IPS DF 6.9 (cell line): ENCODE results near the gene RIC1.
"Not testable (repeated sequence)": the region's sequence is repeated elsewhere in the genome, so short reads cannot be mapped to it uniquely, and the experiment has no call there.

Source experiments
- DNase-seq: peaks from one replicate; pipeline ENCODE4 v3.0.0-alpha.2; 2013; ENCODE audit warnings: low read depth, low spot score
- H3K27ac ChIP-seq: one replicate; pipeline ENCODE4 v1.5.1; 2013; ENCODE audit warnings: low read length, control low read depth
- H3K27me3 ChIP-seq: 2 replicates; pipeline ENCODE4 v1.6.1; 2013; ENCODE audit warnings: mild to moderate bottlenecking, low read length; ENCODE audit not compliant: control insufficient read depth, insufficient read depth
- H3K36me3 ChIP-seq: 2 replicates; pipeline ENCODE4 v1.6.1; 2013; ENCODE audit warnings: low read length; ENCODE audit not compliant: control insufficient read depth, insufficient read depth
- H3K4me1 ChIP-seq: 2 replicates; pipeline ENCODE4 v1.6.1; 2013; ENCODE audit warnings: low read length; ENCODE audit not compliant: control insufficient read depth, insufficient read depth
- H3K4me3 ChIP-seq: 2 replicates; pipeline ENCODE4 v1.5.1; 2013; ENCODE audit warnings: mild to moderate bottlenecking, low read length
- H3K9me3 ChIP-seq: 2 replicates; pipeline ENCODE4 v1.6.1; 2013; ENCODE audit warnings: low read length, inconsistent platforms; ENCODE audit not compliant: control insufficient read depth, insufficient read depth
- WGBS: extraction: QIAGEN DNeasy Blood & Tissue Kit; methylation state at CpG from one replicate; pipeline ENCODE4 v1.1.7; 2013; ENCODE audit warnings: mixed read lengths, missing lambda C conversion rate; ENCODE audit not compliant: insufficient read length, insufficient coverage; 5-methylcytosine and 5-hydroxymethylcytosine counted together

Gene RIC1

DNA sequence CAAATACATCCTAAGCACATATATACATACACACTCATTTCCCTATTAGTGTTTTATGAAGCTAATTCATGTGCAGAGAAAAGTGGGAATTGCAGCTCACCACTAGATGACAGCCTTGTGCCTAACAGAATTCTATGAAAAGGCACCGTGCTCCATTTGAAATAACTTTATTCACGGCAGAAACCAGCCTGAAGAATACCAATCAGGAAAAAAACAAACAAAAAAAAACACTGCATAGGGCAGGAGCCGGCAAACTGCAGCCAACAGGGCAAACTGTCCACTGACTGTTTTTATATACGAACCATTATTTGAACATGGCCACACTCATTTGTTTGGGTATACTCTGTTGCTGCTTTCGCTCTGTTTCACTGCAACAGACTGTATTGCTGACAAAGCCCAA, 170.4 kb downstream of the RIC1 start:
- Histone ChIP-seq H3K4me3 (no peak overlapping the region), H3K27me3 (no peaks in the 10 kb centered on the region), H3K9me3 (no peaks in the 10 kb centered on the region), H3K27ac (no peak overlapping the region), H3K4me1 (no peaks in the 10 kb centered on the region), H3K36me3 (no peaks in the 10 kb centered on the region)
- DNase-seq = no peak
- WGBS = no CpG with 5 or more reads among the region's 5 CpGs

DNA sequence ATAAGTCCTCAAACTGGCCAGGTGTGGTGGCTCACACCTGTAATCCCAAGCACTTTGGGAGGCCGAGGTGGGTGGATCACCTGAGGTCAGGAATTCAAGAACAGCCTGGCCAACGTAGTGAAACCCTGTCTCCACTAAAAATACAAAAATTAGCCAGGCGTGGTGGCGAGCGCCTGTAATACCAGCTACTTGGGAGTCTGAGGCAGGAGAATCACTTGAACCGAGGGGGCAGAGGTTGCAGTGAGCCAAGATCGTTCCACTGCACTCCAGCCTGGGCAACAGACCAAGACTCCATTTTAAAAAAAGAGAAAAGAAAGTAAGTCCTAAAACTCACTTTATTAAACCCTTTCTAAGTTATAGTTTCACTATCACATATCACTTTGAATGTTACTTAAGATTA, 171.5 kb downstream of the RIC1 start:
- DNase-seq, H3K4me1 ChIP-seq, H3K4me3 ChIP-seq, H3K27ac ChIP-seq, H3K9me3 ChIP-seq, H3K27me3 ChIP-seq, H3K36me3 ChIP-seq: not testable (repeated sequence)
- no CpG with 5 or more reads among the region's 7 CpGs for WGBS

DNA sequence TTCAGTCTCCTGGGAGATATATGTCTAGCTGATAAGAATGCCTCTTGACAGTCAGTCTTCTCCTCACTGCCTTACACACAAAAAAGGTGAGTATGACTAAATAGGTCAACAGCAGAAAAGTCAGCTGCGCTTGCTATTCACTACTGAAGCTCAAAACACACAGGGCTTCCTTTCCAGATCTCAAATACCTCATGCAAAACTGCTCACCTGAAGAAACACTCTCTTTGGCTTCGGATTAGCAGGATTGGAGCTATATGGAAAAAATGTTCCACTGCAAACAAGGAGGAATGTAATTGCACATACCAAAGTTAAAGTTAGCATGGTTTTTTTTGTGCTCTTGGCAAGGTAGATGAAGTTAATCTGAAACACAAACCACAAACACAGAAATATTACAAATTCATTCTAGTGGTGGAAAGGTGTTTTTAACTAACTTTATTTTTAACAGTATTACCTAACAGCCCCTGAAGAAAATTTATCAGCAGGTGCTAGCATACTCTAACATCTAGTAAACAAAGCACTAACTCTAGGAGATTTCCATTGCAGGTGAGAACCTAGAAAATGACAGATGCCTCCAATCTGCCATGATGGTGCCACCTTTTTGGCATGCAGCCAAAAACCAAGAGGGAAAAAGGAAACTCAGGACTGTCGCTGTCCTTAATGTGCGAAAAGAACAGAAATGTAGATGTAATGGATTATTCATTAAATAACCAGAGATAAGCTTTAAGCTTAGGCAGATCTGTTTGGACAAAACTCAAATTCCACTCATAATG, 172.2 kb downstream of the RIC1 start:
- WGBS = no CpG with 5 or more reads among the region's 4 CpGs
- no peak overlapping the region for H3K27ac ChIP-seq
- DNase-seq = no peak

DNA sequence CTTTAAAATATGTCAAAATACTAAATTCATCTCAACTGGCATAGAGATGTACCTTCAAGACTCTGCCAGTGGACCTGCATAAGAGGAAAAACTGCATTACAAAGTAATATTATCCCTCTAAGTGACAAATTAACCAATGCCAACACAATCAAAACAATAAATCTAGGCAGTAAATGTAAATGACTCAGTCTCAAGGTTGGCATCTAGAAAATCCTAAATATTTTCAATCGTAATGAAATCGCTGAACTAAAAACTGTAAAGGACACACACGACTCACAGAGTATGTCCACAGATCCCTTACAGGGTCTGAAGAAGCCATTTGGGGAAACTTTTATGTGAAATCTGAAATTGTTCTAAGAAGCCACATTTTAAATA, 172.8 kb downstream of the RIC1 start:
- Histone ChIP-seq H3K36me3 (no peaks in the 10 kb centered on the region), H3K27me3 (no peaks in the 10 kb centered on the region), H3K4me1 (no peaks in the 10 kb centered on the region), H3K27ac (no peak overlapping the region), H3K9me3 (no peaks in the 10 kb centered on the region), H3K4me3 (no peak overlapping the region)
- no CpG with 5 or more reads among the region's 3 CpGs for WGBS
- no peak for DNase-seq

More for the DNA sequence above, 172.2 kb downstream of the RIC1 start:
- no peaks in the 10 kb centered on the region for H3K4me1 ChIP-seq
- no peak overlapping the region for H3K4me3 ChIP-seq
- H3K36me3 ChIP-seq = no peaks in the 10 kb centered on the region
- no peaks in the 10 kb centered on the region for H3K27me3 ChIP-seq
- H3K9me3 ChIP-seq = no peaks in the 10 kb centered on the region

DNA sequence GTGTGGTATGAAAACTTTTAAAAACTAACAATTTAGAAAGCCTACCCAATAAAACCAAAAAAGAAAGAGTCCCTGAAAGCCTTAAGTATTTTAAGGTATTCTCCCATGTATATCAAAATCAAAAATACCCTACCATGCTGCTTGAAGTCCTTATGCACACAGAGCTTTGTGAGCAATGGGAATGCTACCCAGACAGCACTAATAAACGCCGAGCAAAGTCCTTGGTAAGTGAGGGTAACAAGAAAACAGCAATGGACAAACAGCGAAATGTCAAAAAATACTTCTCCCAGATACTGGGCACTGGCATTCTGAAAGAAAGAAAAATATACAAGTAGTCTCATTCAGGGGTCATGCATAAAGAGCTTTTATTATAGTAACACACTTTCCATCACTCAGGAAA, 176.6 kb downstream of the RIC1 start:
- H3K36me3 ChIP-seq = no peaks in the 10 kb centered on the region; the same call in 1 of the 2 replicates
- no CpG with 5 or more reads among the region's 3 CpGs for WGBS
- DNase-seq = no peak

DNA sequence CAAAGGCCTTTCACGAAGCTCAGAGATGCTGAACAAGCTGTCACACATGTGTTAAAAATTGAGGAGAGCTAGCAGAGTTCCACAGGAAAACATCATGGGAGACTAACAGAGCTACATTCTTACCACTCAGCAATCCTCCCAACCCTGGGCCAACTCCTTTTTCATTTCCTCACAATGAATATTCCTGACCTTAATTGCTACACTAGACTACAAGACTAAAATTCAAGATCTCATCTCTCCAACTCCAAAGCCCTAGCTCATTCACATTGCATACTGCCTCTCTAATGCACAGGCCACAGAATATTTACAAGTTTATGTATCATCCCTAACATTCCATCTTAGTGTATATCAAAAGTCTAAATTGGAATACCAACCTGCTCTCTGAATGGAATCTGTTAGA, 182.8 kb downstream of the RIC1 start:
- no peaks in the 10 kb centered on the region for H3K4me1 ChIP-seq
- H3K27ac ChIP-seq = no peak overlapping the region
- H3K4me3 ChIP-seq = no peak overlapping the region
- no peak for DNase-seq
- no peaks in the 10 kb centered on the region for H3K27me3 ChIP-seq
- no peaks in the 10 kb centered on the region for H3K9me3 ChIP-seq
- no peaks in the 10 kb centered on the region; the same call in 1 of the 2 replicates for H3K36me3 ChIP-seq
- no CpG with 5 or more reads among the region's 1 CpG for WGBS

More for the DNA sequence above, 176.6 kb downstream of the RIC1 start:
- Histone ChIP-seq H3K27ac (no peak overlapping the region), H3K4me3 (no peak overlapping the region), H3K27me3 (no peaks in the 10 kb centered on the region), H3K4me1 (no peaks in the 10 kb centered on the region), H3K9me3 (no peaks in the 10 kb centered on the region)

DNA sequence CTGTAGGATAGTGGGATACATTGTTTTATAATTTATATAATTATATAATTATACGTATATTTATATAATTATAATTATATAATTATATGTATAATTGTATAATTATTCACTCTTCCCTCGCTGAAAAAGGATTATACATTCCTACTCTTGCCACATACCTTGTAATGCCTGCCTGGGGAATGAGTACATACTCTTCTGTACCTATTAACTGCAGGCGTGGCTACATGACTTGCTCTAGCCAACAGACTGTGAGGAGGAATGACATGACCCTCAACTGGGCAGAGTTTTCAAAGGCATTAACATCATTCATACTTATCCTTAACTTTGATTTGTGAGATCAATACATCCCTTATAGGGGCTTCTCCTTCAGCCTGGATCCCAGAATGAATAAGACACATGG, 184.9 kb downstream of the RIC1 start:
- H3K27ac ChIP-seq = no peak overlapping the region
- no CpG with 5 or more reads among the region's 3 CpGs for WGBS
- DNase-seq = no peak
- no peaks in the 10 kb centered on the region for H3K9me3 ChIP-seq
- no peaks in the 10 kb centered on the region for H3K27me3 ChIP-seq
- H3K4me3 ChIP-seq = no peak overlapping the region
- no peaks in the 10 kb centered on the region for H3K4me1 ChIP-seq
- no peaks in the 10 kb centered on the region; the same call in 1 of the 2 replicates for H3K36me3 ChIP-seq

DNA sequence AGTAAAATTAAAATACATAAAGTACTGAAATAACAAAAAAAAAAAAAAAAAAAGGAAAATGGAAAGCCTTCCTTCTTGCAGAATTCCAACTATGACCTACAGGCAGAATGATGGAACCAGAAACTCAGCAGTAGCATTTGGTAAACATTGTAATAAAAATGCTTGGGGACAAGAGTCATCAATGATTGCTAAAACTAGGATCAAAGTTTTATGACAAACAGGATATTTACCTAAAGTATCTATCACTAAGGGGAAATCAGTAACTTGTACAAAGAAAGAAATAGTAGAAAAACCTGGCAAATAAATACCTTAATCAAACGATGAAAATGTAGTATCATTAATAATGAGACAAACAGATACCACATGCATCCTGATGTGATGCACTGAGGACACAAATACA, 186.6 kb downstream of the RIC1 start:
- H3K9me3 ChIP-seq = no peaks in the 10 kb centered on the region
- H3K4me1 ChIP-seq = no peaks in the 10 kb centered on the region
- H3K27me3 ChIP-seq = no peaks in the 10 kb centered on the region
- no CpG with 5 or more reads among the region's 1 CpG for WGBS
- DNase-seq = no peak
- no peak overlapping the region for H3K27ac ChIP-seq
- no peaks in the 10 kb centered on the region; the same call in 1 of the 2 replicates for H3K36me3 ChIP-seq
- no peak overlapping the region for H3K4me3 ChIP-seq

DNA sequence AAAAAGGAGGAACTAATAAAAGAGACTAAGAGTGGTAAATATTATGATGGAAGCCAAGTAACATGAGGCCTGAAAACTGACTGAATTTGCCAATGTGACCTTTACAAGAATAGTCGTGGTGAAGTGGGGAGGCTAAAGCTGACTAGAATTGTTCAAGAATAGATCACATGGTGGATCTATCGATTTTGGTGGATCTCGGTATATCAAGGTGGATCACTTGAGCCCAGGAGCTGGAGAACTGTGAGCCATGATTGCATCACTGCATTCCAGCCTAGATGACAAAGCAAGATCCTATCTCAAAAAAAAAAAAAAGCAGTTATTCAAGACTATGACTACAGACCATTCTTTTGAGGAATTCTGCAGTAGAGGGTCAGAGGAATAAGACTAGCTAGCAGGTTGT, 189.0 kb downstream of the RIC1 start:
- no peaks in the 10 kb centered on the region for H3K27me3 ChIP-seq
- no peak overlapping the region for H3K4me3 ChIP-seq
- H3K27ac ChIP-seq = no peak overlapping the region
- H3K9me3 ChIP-seq = no peaks in the 10 kb centered on the region
- H3K36me3 ChIP-seq = no peaks in the 10 kb centered on the region; the same call in 1 of the 2 replicates
- H3K4me1 ChIP-seq = no peaks in the 10 kb centered on the region
- DNase-seq = no peak
- no CpG with 5 or more reads among the region's 3 CpGs for WGBS

DNA sequence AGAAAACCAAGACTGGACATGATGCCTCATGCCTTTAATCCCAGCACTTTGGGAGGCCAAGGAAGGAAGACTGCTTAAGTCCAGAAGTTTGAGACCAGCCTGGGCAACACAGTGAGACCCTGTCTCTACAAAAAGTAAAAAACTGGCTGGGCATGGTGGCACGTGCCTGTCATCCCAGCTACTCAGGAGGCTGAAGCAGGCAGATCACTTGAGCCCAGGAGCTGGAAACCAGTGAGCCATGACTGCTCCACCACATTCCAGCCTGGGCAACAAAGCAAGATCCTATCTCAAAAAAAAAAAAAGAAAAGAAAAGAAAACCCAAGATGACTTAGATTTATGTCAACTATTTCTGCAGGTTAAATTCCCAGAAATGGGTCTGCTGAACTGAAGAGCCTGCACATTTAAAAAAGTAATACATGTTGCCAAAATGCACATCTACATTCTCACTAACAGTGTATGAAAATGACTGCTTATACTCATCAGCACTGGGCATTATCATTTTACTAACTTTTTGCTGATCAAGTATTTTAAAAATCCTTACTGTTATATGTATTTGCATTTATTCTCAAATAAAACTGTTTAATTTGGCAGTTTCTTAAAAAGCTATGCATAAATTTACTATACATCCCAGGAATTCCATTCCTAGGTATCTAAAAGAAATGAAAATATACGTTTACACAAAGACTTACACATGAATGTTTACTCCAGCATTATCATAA, 189.7 kb downstream of the RIC1 start:
- Histone ChIP-seq H3K9me3 (no peaks in the 10 kb centered on the region), H3K4me1 (no peaks in the 10 kb centered on the region), H3K27ac (no peak overlapping the region), H3K27me3 (no peaks in the 10 kb centered on the region), H3K4me3 (no peak overlapping the region), H3K36me3 (no peaks in the 10 kb centered on the region; the same call in 1 of the 2 replicates)
- no CpG with 5 or more reads among the region's 2 CpGs for WGBS
- no peak for DNase-seq
